Sigmoid colon (tissue), 7 donors: Measurements from ENCODE around the gene GAN. TPM values are rescaled to one million over a fixed set of nuclear protein-coding genes. Genes with fewer than 3 reads are reported as not detected.

Source experiments
- DNase-seq: peaks from one replicate; pipeline ENCODE4 v3.0.0-alpha.2; 2019
- H3K27ac ChIP-seq, 4 donors: fragments of 200-600 bp; sonication (generic); one replicate each; pipeline ENCODE4 v1.5.1; 2016 to 2019; ENCODE audit warnings: mild to moderate bottlenecking in 1 of 4
- H3K27me3 ChIP-seq, 3 donors: fragments of 200-600 bp; sonication (generic); one replicate each; pipeline ENCODE4 v1.5.1; 2019; ENCODE audit warnings: mild to moderate bottlenecking in 1 of 3
- H3K36me3 ChIP-seq, 4 donors: fragments of 200-600 bp; sonication (generic); one replicate each; pipeline ENCODE4 v1.5.1; 2016 to 2019
- H3K4me1 ChIP-seq, 4 donors: fragments of 200-600 bp; sonication (generic); one replicate each; pipeline ENCODE4 v1.5.1; 2017 to 2019
- H3K4me3 ChIP-seq, 4 donors: fragments of 200-600 bp; sonication (generic); one replicate each; pipeline ENCODE4 v1.5.1; 2017 to 2019; ENCODE audit warnings: mild to moderate bottlenecking in 2 of 4, moderate library complexity in 1 of 4
- H3K9me3 ChIP-seq, 4 donors: fragments of 200-600 bp in 3 of 4; sonication (generic) in 3 of 4; one replicate each; pipeline versions ENCODE4 v1.5.1 to v1.6.1; 2013 to 2019
- EP300 ChIP-seq, 4 donors: sonication (generic); formaldehyde crosslinking; IDR thresholded peaks; one replicate each; pipeline ENCODE4 v1.6.1; 2017; ENCODE audit warnings: antibody characterized with exemption in 4 of 4
- POLR2A ChIP-seq, 2 donors: fragments of 450-650 bp; IDR thresholded peaks; one replicate each; pipeline ENCODE4 v1.6.1; 2016; ENCODE audit warnings: antibody characterized with exemption in 2 of 2, mild to moderate bottlenecking in 2 of 2, moderate library complexity in 2 of 2
- POLR2AphosphoS5 ChIP-seq, 4 donors: sonication (generic); formaldehyde crosslinking; IDR thresholded peaks; one replicate each; pipeline ENCODE4 v1.6.1; 2017; ENCODE audit warnings: antibody characterized with exemption in 4 of 4
- WGBS, 2 donors: extraction: QIAGEN DNeasy Blood & Tissue Kit; methylation state at CpG; one replicate each; pipeline ENCODE4 v1.1.7; 2013; 5-methylcytosine and 5-hydroxymethylcytosine counted together
- intact Hi-C: fragments of 100-400 bp; cut with DNase I; formaldehyde crosslinking; loops from one replicate; pipeline ENCODE4 v1.15.1; 2023
- polyA plus RNA-seq, 3 donors: library from polyadenylated mRNA; stranded (reverse); fragments of 200-250 nt; gene quantifications; one replicate each; pipeline ENCODE4 v1.2.3, GENCODE V29; 2013
- total RNA-seq, 4 donors: library from RNA; depleted of rRNA; stranded (reverse); fragments of >200 nt; gene quantifications; one replicate each; pipeline ENCODE4 v1.1.0, GENCODE V29; 2016
- TF ChIP-seq, protein P1 (sequence below), 4 experiments: fragments of 450-650 bp in 3 of 4; fragments of 200-600 bp in 1 of 4; IDR thresholded peaks; one replicate each; pipeline ENCODE4 v1.5.1; 2016 to 2019; ENCODE audit warnings: antibody characterized with exemption in 4 of 4, mild to moderate bottlenecking in 3 of 4, moderate library complexity in 2 of 4
- donor health status: healthy with polysubstance abuse.
- donor health status: Bipolar disorder and iron deficiency.
- donor health status: healthy.

The GAN gene
- total and polyA plus RNA-seq, 7 donors: 1.2 to 14.7 (median 9.1) TPM

DNA sequence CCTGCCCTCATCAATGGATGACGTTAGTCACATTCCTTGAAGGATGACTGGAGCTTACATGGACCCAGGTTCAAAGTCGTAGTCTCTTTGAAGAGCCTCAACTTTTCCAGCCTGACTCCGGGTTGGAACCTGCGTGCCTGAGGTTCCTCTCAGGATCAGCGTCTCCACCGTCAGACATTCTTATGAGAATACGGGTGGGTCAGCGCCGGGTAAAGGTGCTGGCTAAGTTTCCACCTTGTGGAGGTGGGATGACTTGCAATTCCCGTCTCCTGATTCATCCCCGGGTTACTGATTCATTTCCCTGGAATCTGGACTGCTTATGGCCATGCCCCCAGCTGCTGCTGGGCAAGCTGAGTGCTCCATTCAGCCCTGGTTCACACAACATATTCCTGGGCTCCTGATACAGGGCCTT lies 90.9 kb downstream of the GAN start:
- peak; percentile 36 for DNase-seq

DNA sequence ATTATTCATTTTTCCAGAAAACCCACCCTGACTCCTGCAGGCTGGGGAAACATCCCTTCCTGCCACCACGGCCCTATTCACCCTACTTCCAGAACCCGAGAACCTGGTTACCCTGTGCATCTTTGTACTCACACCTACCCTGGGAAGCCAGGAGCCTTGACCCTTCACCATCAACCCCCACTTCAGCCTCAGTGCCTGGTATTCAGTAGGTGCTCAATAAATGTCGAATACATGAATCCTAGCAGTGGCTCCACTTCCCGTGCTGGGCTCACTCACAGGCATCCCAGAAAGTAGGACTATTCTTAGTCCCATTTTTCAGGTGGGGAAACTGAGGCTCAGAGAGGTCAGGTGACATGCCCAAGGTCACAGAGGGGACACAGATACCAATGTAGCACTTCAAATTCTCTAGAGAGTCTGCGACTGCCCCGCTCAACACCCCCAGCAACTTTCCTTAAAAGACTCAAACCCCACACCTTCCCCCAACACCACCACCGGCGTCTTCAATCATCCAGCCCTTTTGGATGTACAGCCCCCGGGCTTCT lies 93.7 kb downstream of the GAN start:
- no peak overlapping the region for H3K27ac ChIP-seq
- intact Hi-C loops: no loop called here
- H3K4me1 ChIP-seq: peaks cover 0 to 12% (median 5%) of the 10 kb centered on the region in 4 donors
- H3K4me3 ChIP-seq: no peak overlapping the region
- WGBS, 2 donors: 91 to 93% methylated on average over 9 of the region's 9 CpGs
- no peaks in the 10 kb centered on the region for H3K9me3 ChIP-seq
- DNase-seq: no peak
- no peaks in the 10 kb centered on the region for H3K27me3 ChIP-seq
- no peaks in the 10 kb centered on the region for H3K36me3 ChIP-seq
- TF ChIP-seq, protein P1, sequence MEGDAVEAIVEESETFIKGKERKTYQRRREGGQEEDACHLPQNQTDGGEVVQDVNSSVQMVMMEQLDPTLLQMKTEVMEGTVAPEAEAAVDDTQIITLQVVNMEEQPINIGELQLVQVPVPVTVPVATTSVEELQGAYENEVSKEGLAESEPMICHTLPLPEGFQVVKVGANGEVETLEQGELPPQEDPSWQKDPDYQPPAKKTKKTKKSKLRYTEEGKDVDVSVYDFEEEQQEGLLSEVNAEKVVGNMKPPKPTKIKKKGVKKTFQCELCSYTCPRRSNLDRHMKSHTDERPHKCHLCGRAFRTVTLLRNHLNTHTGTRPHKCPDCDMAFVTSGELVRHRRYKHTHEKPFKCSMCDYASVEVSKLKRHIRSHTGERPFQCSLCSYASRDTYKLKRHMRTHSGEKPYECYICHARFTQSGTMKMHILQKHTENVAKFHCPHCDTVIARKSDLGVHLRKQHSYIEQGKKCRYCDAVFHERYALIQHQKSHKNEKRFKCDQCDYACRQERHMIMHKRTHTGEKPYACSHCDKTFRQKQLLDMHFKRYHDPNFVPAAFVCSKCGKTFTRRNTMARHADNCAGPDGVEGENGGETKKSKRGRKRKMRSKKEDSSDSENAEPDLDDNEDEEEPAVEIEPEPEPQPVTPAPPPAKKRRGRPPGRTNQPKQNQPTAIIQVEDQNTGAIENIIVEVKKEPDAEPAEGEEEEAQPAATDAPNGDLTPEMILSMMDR (IDR thresholded peaks at IDR 0.05): no peak
- TF ChIP-seq POLR2AphosphoS5 (IDR thresholded peaks at IDR 0.05) (no peak), POLR2A (IDR thresholded peaks at IDR 0.05) (no peak), EP300 (IDR thresholded peaks at IDR 0.05) (no peak)

More for the DNA sequence above, 90.9 kb downstream of the GAN start:
- H3K27me3 ChIP-seq: no peaks in the 10 kb centered on the region
- no peak overlapping the region for H3K4me3 ChIP-seq
- no peak for TF ChIP-seq POLR2A (IDR thresholded peaks at IDR 0.05)
- TF ChIP-seq POLR2AphosphoS5 (IDR thresholded peaks at IDR 0.05): no peak
- TF ChIP-seq, protein P1 (IDR thresholded peaks at IDR 0.05): no peak
- TF ChIP-seq EP300 (IDR thresholded peaks at IDR 0.05): no peak
- H3K36me3 ChIP-seq: no peaks in the 10 kb centered on the region
- intact Hi-C loops: no loop called here
- WGBS, 2 donors: 48 to 75% methylated on average over 11 of the region's 11 CpGs
- peaks cover 0 to 15% (median 6%) of the 10 kb centered on the region in 4 donors for H3K4me1 ChIP-seq
- H3K27ac ChIP-seq: no peak overlapping the region
- no peaks in the 10 kb centered on the region for H3K9me3 ChIP-seq

DNA sequence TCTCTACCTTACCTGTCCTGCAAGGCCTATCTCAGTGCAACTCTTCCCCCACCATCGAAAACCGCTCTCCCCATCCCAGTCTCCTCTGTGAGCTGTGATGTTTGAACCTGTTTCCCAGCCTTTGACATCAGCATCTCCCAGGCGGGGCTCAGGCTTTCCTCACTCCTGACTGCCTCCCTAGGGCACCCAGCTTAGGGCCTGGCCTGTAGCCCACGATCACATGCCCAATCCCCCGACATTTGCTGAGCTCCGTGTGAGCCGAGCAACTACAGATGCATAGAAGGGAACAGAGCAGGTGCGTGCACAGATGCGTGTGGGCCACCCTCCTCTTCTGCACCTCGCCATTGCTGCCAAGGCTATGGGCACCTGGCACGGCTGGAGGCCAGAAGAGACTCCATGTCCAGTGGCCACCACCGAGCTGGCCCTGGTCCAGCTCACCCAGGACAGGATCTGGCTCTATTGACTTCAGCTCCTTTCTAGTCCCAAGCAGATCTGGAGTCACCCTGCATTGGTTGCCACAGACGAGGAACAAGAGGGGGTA lies 94.3 kb downstream of the GAN start:
- H3K4me1 ChIP-seq: peaks cover 0 to 6% (median 0%) of the 10 kb centered on the region in 4 donors
- H3K9me3 ChIP-seq: no peaks in the 10 kb centered on the region
- TF ChIP-seq, protein P1 (IDR thresholded peaks at IDR 0.05): no peak
- TF ChIP-seq POLR2AphosphoS5 (IDR thresholded peaks at IDR 0.05) (no peak), POLR2A (IDR thresholded peaks at IDR 0.05) (no peak), EP300 (IDR thresholded peaks at IDR 0.05) (no peak)
- no peaks in the 10 kb centered on the region for H3K27me3 ChIP-seq
- H3K36me3 ChIP-seq: no peaks in the 10 kb centered on the region
- no peak for DNase-seq
- no peak overlapping the region for H3K4me3 ChIP-seq
- intact Hi-C loops: no loop called here
- H3K27ac ChIP-seq: no peak overlapping the region
- 86 to 91% methylated on average over 13 of the region's 13 CpGs for WGBS, 2 donors

DNA sequence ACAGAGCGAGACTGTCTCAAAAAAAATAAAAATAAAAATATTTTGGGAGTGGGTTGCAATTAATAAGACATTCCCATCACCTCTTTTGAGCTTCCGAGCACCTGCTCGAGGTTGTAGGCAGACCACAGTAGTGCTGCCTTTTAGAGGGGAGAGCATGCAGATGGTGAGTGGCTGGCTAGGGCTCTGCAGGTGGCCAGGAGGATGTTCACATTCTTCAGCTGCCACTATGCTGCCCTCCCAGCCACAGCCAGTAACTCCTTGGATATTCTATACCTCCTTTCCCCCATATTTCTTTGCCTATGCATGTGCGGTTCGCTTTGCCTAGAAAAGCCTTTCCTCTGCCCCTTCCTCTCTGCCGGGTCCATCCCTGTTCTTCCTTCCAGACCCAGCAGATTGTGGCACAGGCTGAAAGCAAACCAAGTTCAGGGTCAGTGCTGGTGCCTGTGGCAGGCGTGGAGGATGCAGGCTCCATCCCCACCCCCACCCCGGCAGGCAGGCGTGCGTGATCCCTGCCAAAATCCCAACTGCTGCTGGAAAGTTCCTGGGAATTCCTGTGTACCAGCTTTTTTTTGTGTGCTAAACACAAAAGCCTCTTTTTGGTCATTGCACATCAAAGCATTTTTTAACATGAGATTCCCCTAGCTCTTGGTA lies 96.0 kb downstream of the GAN start:
- H3K9me3 ChIP-seq: no peaks in the 10 kb centered on the region
- intact Hi-C loops: no loop called here
- WGBS, 2 donors: 77% methylated on average over 10 of the region's 10 CpGs
- H3K36me3 ChIP-seq: no peaks in the 10 kb centered on the region
- no peaks in the 10 kb centered on the region for H3K27me3 ChIP-seq
- no peak for DNase-seq
- no peak overlapping the region for H3K4me3 ChIP-seq
- H3K4me1 ChIP-seq: peaks cover 0 to 6% (median 0%) of the 10 kb centered on the region in 4 donors
- H3K27ac ChIP-seq: no peak overlapping the region
- TF ChIP-seq, protein P1 (IDR thresholded peaks at IDR 0.05): no peak
- TF ChIP-seq EP300 (IDR thresholded peaks at IDR 0.05): no peak
- no peak for TF ChIP-seq POLR2A (IDR thresholded peaks at IDR 0.05)
- TF ChIP-seq POLR2AphosphoS5 (IDR thresholded peaks at IDR 0.05): no peak
